Measurements from ENCODE around the gene PRR30.

The PRR30 gene

GRCh38 chr2:27152796-27153464, 13.7 kb upstream of the PRR30 start:
- DNase-seq: no peak

- no peak for DNase-seq
These were observed 13.0 kb upstream of the PRR30 start for GRCh38 chr2:27152102-27152795.

GRCh38 chr2:27150639-27151230, 11.5 kb upstream of the PRR30 start:
- no peak for DNase-seq

GRCh38 chr2:27149570-27150405, 10.6 kb upstream of the PRR30 start:
- DNase-seq: no peak

- DNase-seq: no peak
These were observed 9.7 kb upstream of the PRR30 start, which contains the start of gene TCF23 for GRCh38 chr2:27148801-27149439. TSS of gene TCF23 (plus strand) at chr2:27149004. CDS start at chr2:27149134, 130 bp downstream.

- no peak for DNase-seq
These were observed 8.7 kb upstream of the PRR30 start for GRCh38 chr2:27147935-27148334.

- no peak for DNase-seq
These were observed 6.5 kb upstream of the PRR30 start for GRCh38 chr2:27145682-27146081.

- DNase-seq: no peak
These were observed 4.1 kb upstream of the PRR30 start for GRCh38 chr2:27143285-27143684.

GRCh38 chr2:27138111-27138510, 1.1 kb downstream of the PRR30 start:
- DNase-seq: no peak

- no peak for DNase-seq
These were observed 1.8 kb downstream of the PRR30 start for GRCh38 chr2:27137322-27137935.

GRCh38 chr2:27136751-27137150, 2.5 kb downstream of the PRR30 start:
- DNase-seq: no peak

- no peak for DNase-seq
These were observed 3.7 kb downstream of the PRR30 start for GRCh38 chr2:27135478-27135955.

GRCh38 chr2:27134781-27135477, 4.3 kb downstream of the PRR30 start:
- DNase-seq: no peak

- peak; percentile 90 for DNase-seq
These were observed 5.1 kb downstream of the PRR30 start, which contains the start of gene PREB for GRCh38 chr2:27133905-27134780. TSS of gene PREB (minus strand) at chr2:27134636. CDS start at chr2:27134421, 215 bp downstream.

GRCh38 chr2:27133195-27133875, 5.9 kb downstream of the PRR30 start:
- DNase-seq: no peak

GRCh38 chr2:27131429-27131828, 7.8 kb downstream of the PRR30 start:
- DNase-seq: no peak

GRCh38 chr2:27130396-27130795, 8.8 kb downstream of the PRR30 start:
- no peak for DNase-seq

- no peak for DNase-seq
These were observed 10.3 kb downstream of the PRR30 start for GRCh38 chr2:27128668-27129571.
